Measurements from ENCODE around the gene TFAP2E.

DNA sequence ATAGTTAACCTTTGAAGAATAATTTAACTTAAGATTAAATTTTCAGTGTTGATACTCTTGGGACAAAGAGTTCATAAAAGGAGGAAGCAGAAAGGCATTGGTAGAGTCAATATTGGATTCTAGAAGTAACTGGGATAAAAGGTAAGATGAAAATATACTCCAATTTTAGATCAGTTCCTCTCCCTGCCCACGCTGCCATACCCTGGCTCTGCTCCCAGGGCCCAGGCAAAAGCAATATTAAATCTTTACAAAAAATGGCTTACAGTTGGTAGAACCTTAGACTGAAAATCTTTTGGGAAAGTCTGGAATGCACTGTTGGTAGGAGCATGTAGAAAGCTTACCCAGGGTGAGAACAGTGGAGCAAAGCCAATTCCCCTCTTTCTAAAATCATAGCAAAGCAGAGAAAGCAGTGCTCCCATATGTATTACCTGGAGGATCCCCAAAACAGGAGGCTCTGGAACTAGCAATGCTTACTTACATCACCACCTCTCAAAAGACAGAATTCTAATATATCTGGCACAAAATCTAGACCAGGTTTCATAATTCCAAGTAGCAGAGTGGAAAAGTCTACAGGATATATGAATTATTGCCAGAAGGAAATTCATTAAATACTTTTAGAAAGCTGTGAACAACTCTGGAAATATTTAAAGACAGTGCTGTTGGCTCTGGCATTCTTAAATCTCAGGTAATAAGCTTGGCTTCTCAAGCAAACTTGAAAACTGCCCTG is 40.5 kb upstream of the TFAP2E start:
- TF ChIP-seq, protein P1, sequence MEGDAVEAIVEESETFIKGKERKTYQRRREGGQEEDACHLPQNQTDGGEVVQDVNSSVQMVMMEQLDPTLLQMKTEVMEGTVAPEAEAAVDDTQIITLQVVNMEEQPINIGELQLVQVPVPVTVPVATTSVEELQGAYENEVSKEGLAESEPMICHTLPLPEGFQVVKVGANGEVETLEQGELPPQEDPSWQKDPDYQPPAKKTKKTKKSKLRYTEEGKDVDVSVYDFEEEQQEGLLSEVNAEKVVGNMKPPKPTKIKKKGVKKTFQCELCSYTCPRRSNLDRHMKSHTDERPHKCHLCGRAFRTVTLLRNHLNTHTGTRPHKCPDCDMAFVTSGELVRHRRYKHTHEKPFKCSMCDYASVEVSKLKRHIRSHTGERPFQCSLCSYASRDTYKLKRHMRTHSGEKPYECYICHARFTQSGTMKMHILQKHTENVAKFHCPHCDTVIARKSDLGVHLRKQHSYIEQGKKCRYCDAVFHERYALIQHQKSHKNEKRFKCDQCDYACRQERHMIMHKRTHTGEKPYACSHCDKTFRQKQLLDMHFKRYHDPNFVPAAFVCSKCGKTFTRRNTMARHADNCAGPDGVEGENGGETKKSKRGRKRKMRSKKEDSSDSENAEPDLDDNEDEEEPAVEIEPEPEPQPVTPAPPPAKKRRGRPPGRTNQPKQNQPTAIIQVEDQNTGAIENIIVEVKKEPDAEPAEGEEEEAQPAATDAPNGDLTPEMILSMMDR (conservative IDR thresholded peaks at IDR 0.05; ENCODE audit: low read length) = no peak
- TF ChIP-seq EZH2phosphoT487 (IDR thresholded peaks at IDR 0.05; ENCODE audit: borderline replicate concordance) = no peak

All from Loucy (cell line).